A673 (cell line): ENCODE measurements around the gene PIGK.

Source experiments
- EZH2 ChIP-seq: fragments of 200-600 bp; sonication (generic); IDR thresholded peaks from 2 replicates; pipeline ENCODE4 v1.6.1; 2017; ENCODE audit warnings: borderline replicate concordance, low read depth, mild to moderate bottlenecking, mixed read lengths, antibody characterized with exemption, low read length; ENCODE audit not compliant: poor library complexity, severe bottlenecking
- TF ChIP-seq, protein P1 (sequence below): fragments of 300-800, 200-600 bp; sonication (generic); conservative IDR thresholded peaks from 2 replicates; pipeline ENCODE4 v1.5.1; 2017; ENCODE audit warnings: low read depth, mild to moderate bottlenecking, antibody characterized with exemption, low read length, moderate library complexity, mixed read lengths

- no peak for TF ChIP-seq EZH2
- TF ChIP-seq, protein P1, sequence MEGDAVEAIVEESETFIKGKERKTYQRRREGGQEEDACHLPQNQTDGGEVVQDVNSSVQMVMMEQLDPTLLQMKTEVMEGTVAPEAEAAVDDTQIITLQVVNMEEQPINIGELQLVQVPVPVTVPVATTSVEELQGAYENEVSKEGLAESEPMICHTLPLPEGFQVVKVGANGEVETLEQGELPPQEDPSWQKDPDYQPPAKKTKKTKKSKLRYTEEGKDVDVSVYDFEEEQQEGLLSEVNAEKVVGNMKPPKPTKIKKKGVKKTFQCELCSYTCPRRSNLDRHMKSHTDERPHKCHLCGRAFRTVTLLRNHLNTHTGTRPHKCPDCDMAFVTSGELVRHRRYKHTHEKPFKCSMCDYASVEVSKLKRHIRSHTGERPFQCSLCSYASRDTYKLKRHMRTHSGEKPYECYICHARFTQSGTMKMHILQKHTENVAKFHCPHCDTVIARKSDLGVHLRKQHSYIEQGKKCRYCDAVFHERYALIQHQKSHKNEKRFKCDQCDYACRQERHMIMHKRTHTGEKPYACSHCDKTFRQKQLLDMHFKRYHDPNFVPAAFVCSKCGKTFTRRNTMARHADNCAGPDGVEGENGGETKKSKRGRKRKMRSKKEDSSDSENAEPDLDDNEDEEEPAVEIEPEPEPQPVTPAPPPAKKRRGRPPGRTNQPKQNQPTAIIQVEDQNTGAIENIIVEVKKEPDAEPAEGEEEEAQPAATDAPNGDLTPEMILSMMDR: no peak
Observed at GRCh38 chr1:77063118-77063517, 156.1 kb downstream of the PIGK start.
